ENCODE data around the gene COL6A5. TPM values are rescaled to one million over a fixed set of nuclear protein-coding genes. Genes with fewer than 3 reads are reported as not detected.

The COL6A5 gene
- total and polyA plus RNA-seq, 2 of the 13 experiments (the other 11 are each of a cell fraction or from before 2014, with no cell fraction given), result not detected

DNA sequence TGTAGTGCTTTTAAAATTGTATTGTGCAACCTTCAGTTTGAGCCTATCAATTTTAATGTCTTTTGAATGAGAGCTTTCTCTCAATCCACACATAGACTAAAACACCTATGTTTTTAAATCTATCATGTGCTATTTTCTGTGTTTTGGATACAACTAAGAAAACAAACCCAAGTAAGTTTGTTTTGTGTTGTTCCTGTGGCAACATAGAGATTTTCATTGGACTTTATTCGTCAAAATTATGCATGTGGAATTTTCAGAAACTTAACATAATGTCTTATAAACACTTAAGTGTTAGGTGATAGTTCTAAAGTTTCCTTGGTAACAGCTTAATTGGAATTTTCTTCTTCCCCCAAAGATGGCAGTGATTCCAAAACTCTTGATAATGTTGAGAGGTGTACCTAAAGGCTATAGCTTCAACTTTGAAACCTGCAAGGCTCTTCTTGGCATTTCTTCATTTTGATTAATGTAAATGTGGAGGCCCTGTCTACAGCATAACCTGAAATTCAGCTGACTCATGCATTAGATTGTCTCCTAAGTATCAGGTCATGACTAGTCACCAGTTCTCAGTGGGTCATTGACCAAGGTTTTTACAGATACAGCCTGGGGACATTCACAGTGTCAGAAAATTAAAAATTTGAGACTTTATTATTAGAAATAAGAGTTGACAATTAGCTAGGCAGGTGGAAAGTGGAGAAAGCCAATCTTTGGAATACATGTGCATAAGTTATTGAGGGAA, 44.4 kb downstream of the COL6A5 start:
- CTCF ChIA-PET (ENCODE audit: low intra/inter-chr PET ratio, low total read pairs), result no interaction called here
- H3K9me3 ChIP-seq (ENCODE audit: low read length), result no peaks in the 10 kb centered on the region
- ATAC-seq (no peak), DNase-seq (ENCODE audit: low spot score) (no peak), FAIRE-seq (no peak)
- TF ChIP-seq, protein P1, sequence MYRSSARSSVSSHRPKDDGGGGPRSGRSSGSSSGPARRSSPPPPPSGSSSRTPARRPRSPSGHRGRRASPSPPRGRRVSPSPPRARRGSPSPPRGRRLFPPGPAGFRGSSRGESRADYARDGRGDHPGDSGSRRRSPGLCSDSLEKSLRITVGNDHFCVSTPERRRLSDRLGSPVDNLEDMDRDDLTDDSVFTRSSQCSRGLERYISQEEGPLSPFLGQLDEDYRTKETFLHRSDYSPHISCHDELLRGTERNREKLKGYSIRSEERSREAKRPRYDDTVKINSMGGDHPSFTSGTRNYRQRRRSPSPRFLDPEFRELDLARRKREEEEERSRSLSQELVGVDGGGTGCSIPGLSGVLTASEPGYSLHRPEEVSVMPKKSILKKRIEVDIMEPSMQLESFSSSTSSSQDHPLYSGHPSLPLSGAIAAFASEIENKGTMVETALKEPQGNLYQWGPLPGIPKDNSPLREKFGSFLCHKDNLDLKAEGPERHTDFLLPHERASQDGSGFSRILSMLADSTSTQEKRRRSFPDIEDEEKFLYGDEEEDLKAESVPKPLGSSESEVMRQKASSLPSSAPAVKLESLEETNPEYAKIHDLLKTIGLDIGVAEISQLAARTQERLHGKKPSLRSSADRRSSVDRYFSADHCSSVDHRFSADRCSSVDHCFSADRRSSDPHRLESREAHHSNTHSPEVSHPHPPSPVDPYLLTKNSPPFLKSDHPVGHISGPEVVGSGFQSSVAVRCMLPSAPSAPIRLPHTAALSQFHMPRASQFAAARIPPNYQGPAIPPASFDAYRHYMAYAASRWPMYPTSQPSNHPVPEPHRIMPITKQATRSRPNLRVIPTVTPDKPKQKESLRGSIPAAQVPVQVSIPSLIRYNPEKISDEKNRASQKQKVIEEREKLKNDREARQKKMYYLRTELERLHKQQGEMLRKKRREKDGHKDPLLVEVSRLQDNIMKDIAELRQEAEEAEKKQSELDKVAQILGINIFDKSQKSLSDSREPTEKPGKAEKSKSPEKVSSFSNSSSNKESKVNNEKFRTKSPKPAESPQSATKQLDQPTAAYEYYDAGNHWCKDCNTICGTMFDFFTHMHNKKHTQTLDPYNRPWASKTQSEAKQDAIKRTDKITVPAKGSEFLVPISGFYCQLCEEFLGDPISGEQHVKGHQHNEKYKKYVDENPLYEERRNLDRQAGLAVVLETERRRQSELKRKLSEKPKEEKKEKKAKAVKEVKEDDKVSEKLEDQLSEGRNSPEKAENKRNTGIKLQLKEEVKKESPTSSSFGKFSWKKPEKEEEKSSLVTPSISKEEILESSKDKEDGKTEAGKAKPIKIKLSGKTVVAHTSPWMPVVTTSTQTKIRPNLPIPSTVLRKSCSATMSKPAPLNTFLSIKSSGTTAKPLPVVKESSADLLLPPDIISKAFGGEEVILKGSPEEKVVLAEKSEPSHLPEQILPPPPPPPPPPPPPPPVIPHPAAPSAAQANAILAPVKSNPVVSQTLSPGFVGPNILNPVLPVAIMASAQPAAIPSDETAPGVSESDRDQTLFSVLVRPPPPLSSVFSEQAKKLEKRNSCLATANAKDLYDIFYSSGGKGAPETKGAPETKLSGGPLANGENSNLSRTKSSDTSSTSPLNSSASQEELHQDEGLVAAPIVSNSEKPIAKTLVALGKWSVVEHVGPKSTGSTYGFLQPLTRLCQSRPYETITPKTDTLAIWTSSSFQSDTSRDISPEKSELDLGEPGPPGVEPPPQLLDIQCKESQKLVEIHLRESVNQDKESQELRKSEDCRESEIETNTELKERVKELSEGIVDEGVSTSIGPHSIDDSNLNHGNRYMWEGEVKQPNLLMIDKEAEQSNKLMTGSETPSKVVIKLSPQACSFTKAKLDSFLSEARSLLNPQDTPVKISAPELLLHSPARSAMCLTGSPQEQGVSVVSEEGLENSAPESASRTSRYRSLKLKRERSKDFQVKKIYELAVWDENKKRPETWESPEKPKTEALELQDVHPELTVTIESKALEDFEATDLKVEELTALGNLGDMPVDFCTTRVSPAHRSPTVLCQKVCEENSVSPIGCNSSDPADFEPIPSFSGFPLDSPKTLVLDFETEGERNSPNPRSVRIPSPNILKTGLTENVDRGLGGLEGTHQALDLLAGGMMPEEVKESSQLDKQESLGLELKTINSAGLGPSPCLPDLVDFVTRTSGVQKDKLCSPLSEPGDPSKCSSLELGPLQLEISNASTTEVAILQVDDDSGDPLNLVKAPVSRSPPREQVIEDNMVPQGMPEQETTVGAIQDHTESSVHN (CRISPR knock-in tag; IDR thresholded peaks at IDR 0.05), result no peak
- TF ChIP-seq MAFK (conservative IDR thresholded peaks at IDR 0.05 in 1 of 2, IDR thresholded peaks at IDR 0.05 in 1 of 2; ENCODE audit: low read length in 2 of 2), result peak in 1 of 2 experiments; percentile 59; a peak in 2 of 4 replicates
- TF ChIP-seq MAFF (IDR thresholded peaks at IDR 0.05; ENCODE audit: low read depth, low read length), result 0 out of 2 replicates have a peak, but pooled peaks have one; percentile 17
- peak; percentile 27; the same call in 1 of the 2 replicates for TF ChIP-seq NFE2L2 (IDR thresholded peaks at IDR 0.05; ENCODE audit: low read length)
- H3K27ac ChIP-seq (ENCODE audit: extremely low read length, insufficient read depth, low read length), result no peak overlapping the region
- no peaks in the 10 kb centered on the region for H3K79me2 ChIP-seq (ENCODE audit: insufficient read depth, low read length)
- POLR2A ChIA-PET, result no interaction called here
- in situ Hi-C loops (cut with HindIII; ENCODE audit: extremely low pct_ligation_motif_present, low pct_unique_long_range_greater_than_20kb), result no loop called here
- intact Hi-C loops (cut with micrococcal nuclease; ENCODE audit: unreplicated experiment), result no loop called here
- no peak overlapping the region for H2AFZ ChIP-seq (ENCODE audit: low read length)
- no TSS peak for BruUV-seq (replicated peaks)
- H3K4me1 ChIP-seq (ENCODE audit: insufficient read depth, low read length), result no peaks in the 10 kb centered on the region
- no peaks in the 10 kb centered on the region for H3K36me3 ChIP-seq (replicated peaks in 1 of 2; ENCODE audit: control insufficient read depth in 1 of 2, insufficient read depth in 2 of 2, low read length in 2 of 2)
- no peak overlapping the region for H3K9ac ChIP-seq (ENCODE audit: insufficient read depth, low read depth, low read length)
- no peak overlapping the region for H3K4me2 ChIP-seq (ENCODE audit: low read depth, low read length)
- 0% methylated on average over 1 of the region's 1 CpG for WGBS (ENCODE audit: low lambda C conversion rate)
- H3K4me3 ChIP-seq (replicated peaks in 1 of 3; ENCODE audit: insufficient read depth in 1 of 3, low read depth in 2 of 3, low read length in 3 of 3), result no peak overlapping the region
- no peaks in the 10 kb centered on the region for H3K27me3 ChIP-seq (ENCODE audit: control insufficient read depth in 1 of 2, insufficient read depth in 2 of 2, low read length in 2 of 2)
- no peaks in the 10 kb centered on the region for H4K20me1 ChIP-seq (ENCODE audit: insufficient read depth, low read length)
